HCT116 (cell line): ENCODE data around the gene PKM. TPM values are rescaled to one million over a fixed set of nuclear protein-coding genes. Genes with fewer than 3 reads are reported as not detected.

Experiments
- ATAC-seq: fragments of 200-7000 bp; cut with Tn5 transposase; 2 replicates; pipeline ENCODE4 v1.9.1; 2020; ENCODE audit warnings: mild to moderate bottlenecking, moderate library complexity
- BruUV-seq: library from RNA; stranded (reverse); fragments of 400-500 nt; replicated peaks from 2 replicates; lab custom pipeline; 2021; lab: Mats Ljungman, UMichigan
- CTCF ChIA-PET: fragments of 300-600 bp; sonication (Branson Sonifier 250); formaldehyde crosslinking; loops from one replicate; lab custom pipeline; 2021; ENCODE audit warnings: antibody characterized with exemption; lab: Charles Lee
- POLR2A ChIA-PET: fragments of 300-600, 350-600 bp; sonication (Branson Sonifier 250); formaldehyde crosslinking; loops from one replicate; lab custom pipeline; 2021; ENCODE audit warnings: antibody characterized with exemption; lab: Charles Lee
- RAD21 ChIA-PET, 2 experiments: fragments of 300-600 bp; sonication (Branson Sonifier 250); formaldehyde crosslinking; loops; one replicate each; lab custom pipeline; 2023; ENCODE audit warnings: low total read pairs in 2 of 2; ENCODE audit not compliant: uncharacterized antibody in 2 of 2, unreplicated experiment in 2 of 2, low non-redundant PET in 1 of 2; lab: Charles Lee
- DNase-seq: peaks from one replicate; pipeline ENCODE4 v3.0.0-alpha.2; 2010; ENCODE audit warnings: low read depth, low spot score
- H2AFZ ChIP-seq: fragments of 200-600 bp; shearing (Covaris generic), sonication (generic); 2 replicates; pipeline ENCODE4 v1.6.1; 2017; ENCODE audit warnings: low read depth, mixed run types, mixed read lengths, antibody characterized with exemption, low read length; ENCODE audit not compliant: poor library complexity, severe bottlenecking
- H3K27ac ChIP-seq: 2 replicates; pipeline ENCODE4 v1.5.1; 2012; ENCODE audit warnings: low read depth, low read length
- H3K27me3 ChIP-seq: fragments of 200-600 bp; sonication (generic); 2 replicates; pipeline ENCODE4 v1.6.1; 2016; ENCODE audit warnings: mixed run types, low read length, mixed read lengths; ENCODE audit not compliant: insufficient read depth
- H3K36me3 ChIP-seq, 2 experiments: fragments of 200-500 bp in 1 of 2; fragments of 200-600 bp in 1 of 2; sonication (Bioruptor generic) in 1 of 2; sonication (generic) in 1 of 2; 2 replicates each; pipeline versions ENCODE4 v1.5.1 to v1.6.1; 2014 to 2016; ENCODE audit warnings: low read length in 2 of 2, inconsistent platforms in 1 of 2, mixed read lengths in 1 of 2, mixed run types in 1 of 2; ENCODE audit not compliant: insufficient read depth in 2 of 2, control insufficient read depth in 1 of 2
- H3K4me1 ChIP-seq, 2 experiments: fragments of 200-600 bp in 1 of 2; sonication (generic) in 1 of 2; 2 replicates each; pipeline versions ENCODE4 v1.5.1 to v1.6.1; 2012 to 2017; ENCODE audit warnings: low read length in 2 of 2, inconsistent platforms in 1 of 2, mild to moderate bottlenecking in 1 of 2, mixed read lengths in 1 of 2, mixed run types in 1 of 2, moderate library complexity in 1 of 2; ENCODE audit not compliant: insufficient read depth in 2 of 2, control insufficient read depth in 1 of 2
- H3K4me2 ChIP-seq: fragments of 200-600 bp; sonication (generic); 2 replicates; pipeline ENCODE4 v1.6.1; 2017; ENCODE audit warnings: mixed run types, low read length, mixed read lengths
- H3K4me3 ChIP-seq, 2 experiments: fragments of 200-600 bp in 1 of 2; sonication (generic) in 1 of 2; replicated peaks in 1 of 2; 2 replicates each; pipeline ENCODE4 v1.5.1; 2011 to 2016; ENCODE audit warnings: low read length in 2 of 2, control low read depth in 1 of 2, low read depth in 1 of 2, mild to moderate bottlenecking in 1 of 2, mixed read lengths in 1 of 2, mixed run types in 1 of 2
- H3K79me2 ChIP-seq: fragments of 200-600 bp; sonication (generic); 2 replicates; pipeline ENCODE4 v1.6.1; 2017; ENCODE audit warnings: mild to moderate bottlenecking, mixed run types, low read length, moderate library complexity, mixed read lengths; ENCODE audit not compliant: insufficient read depth
- H3K9ac ChIP-seq: fragments of 200-600 bp; sonication (generic); 2 replicates; pipeline ENCODE4 v1.6.1; 2016; ENCODE audit warnings: low read length, mixed read lengths
- H3K9me2 ChIP-seq: fragments of 200-600 bp; sonication (generic), shearing (Covaris generic); 2 replicates; pipeline ENCODE4 v1.6.1; 2017; ENCODE audit warnings: mixed run types, mild to moderate bottlenecking, moderate library complexity; ENCODE audit not compliant: insufficient read depth
- H3K9me3 ChIP-seq, 2 experiments: fragments of 200-500 bp in 1 of 2; fragments of 200-600 bp in 1 of 2; sonication (Bioruptor generic) in 1 of 2; sonication (generic) in 1 of 2; 2 replicates each; pipeline ENCODE4 v1.6.1; 2014 to 2017; ENCODE audit warnings: low read length in 2 of 2, mixed read lengths in 2 of 2, inconsistent platforms in 1 of 2, low read depth in 1 of 2, mild to moderate bottlenecking in 1 of 2, mixed run types in 1 of 2, moderate library complexity in 1 of 2; ENCODE audit not compliant: control insufficient read depth in 1 of 2, insufficient read depth in 1 of 2
- H4K20me1 ChIP-seq: fragments of 200-600 bp; sonication (generic), shearing (Covaris generic); 2 replicates; pipeline ENCODE4 v1.6.1; 2017; ENCODE audit warnings: mixed run types, mild to moderate bottlenecking, moderate library complexity; ENCODE audit not compliant: insufficient read depth
- ATF3 ChIP-seq: IDR thresholded peaks from 2 replicates; pipeline ENCODE4 v1.6.1; 2012
- EZH2 ChIP-seq: fragments of 200-600 bp; sonication (generic); IDR thresholded peaks from 2 replicates; pipeline ENCODE4 v1.6.1; 2017; ENCODE audit warnings: antibody characterized with exemption, mixed run types
- EZH2phosphoT487 ChIP-seq: fragments of 200-600 bp; IDR thresholded peaks from 2 replicates; pipeline ENCODE4 v1.6.1; 2018; ENCODE audit warnings: antibody characterized with exemption, borderline replicate concordance
- JUND ChIP-seq: IDR thresholded peaks from 2 replicates; pipeline ENCODE4 v1.6.1; 2012
- SIN3A ChIP-seq: IDR thresholded peaks from 2 replicates; pipeline ENCODE4 v1.6.1; 2012; ENCODE audit warnings: low read depth
- SP1 ChIP-seq: IDR thresholded peaks from 2 replicates; pipeline ENCODE4 v1.6.1; 2012; ENCODE audit warnings: low read depth
- YY1 ChIP-seq: IDR thresholded peaks from 2 replicates; pipeline ENCODE4 v1.6.1; 2011; ENCODE audit warnings: low read length, low read depth, moderate library complexity, mild to moderate bottlenecking; ENCODE audit not compliant: insufficient replicate concordance; ENCODE audit errors: extremely low read depth
- ZFX ChIP-seq: fragments of 450-650 bp; IDR thresholded peaks from 2 replicates; pipeline ENCODE4 v1.6.1; 2017
- intact Hi-C: fragments of 100-400 bp; cut with micrococcal nuclease; formaldehyde crosslinking; loops from 2 replicates; pipeline ENCODE4 v1.10.0; 2022
- total RNA-seq: library from RNA; stranded (reverse); gene quantifications from one replicate; pipeline ENCODE4 v1.2.1, GENCODE V29; 2021; ENCODE audit not compliant: unreplicated experiment

Gene PKM
- total RNA-seq, 1 experiment from 2014 or later: 1,664 TPM

GRCh38 chr15:72198356-72199204 is 32.4 kb downstream of the PKM start:
- Histone ChIP-seq H3K9me2 (no peaks in the 10 kb centered on the region), H2AFZ (no peak overlapping the region), H3K9me3 (no peaks in the 10 kb centered on the region), H3K27me3 (no peaks in the 10 kb centered on the region), H3K4me1 (peaks cover 5 to 32% of the 10 kb centered on the region in 2 experiments; a peak in 3 of 4 replicates), H3K9ac (peak overlapping the region; percentile 43; the same call in 1 of the 2 replicates), H3K36me3 (peaks cover 31 to 43% of the 10 kb centered on the region in 2 experiments; a peak in 3 of 4 replicates), H3K79me2 (peaks cover 14% of the 10 kb centered on the region; the same call in 1 of the 2 replicates), H4K20me1 (peaks cover 21% of the 10 kb centered on the region; the same call in 1 of the 2 replicates), H3K4me2 (peak overlapping the region; percentile 68), H3K27ac (peak overlapping the region; percentile 37), H3K4me3 (peak overlapping the region; percentile 36 to 78)
- TF ChIP-seq ATF3: no peak
- no peak for TF ChIP-seq SIN3A
- no peak for TF ChIP-seq SP1
- TF ChIP-seq EZH2phosphoT487: no peak
- TF ChIP-seq EZH2: no peak
- TF ChIP-seq YY1: no peak
- TF ChIP-seq ZFX: no peak
- peak; percentile 9; the same call in 1 of the 2 replicates for TF ChIP-seq JUND
- BruUV-seq: no TSS peak
- DNase-seq (no peak), ATAC-seq (peak; percentile 5; the same call in 1 of the 2 replicates)
- intact Hi-C loops: loop anchor here (1.0 kb wide), 1 partner anchor 88 kb away; no protein-coding TSS in a partner anchor
- ChIA-PET CTCF (interaction anchor here (0.6 to 1.5 kb wide), 6 partner anchors 9 to 76 kb away, joined by 3 to 12 read pairs (median 4); no protein-coding TSS in a partner anchor), POLR2A (interaction anchor here (1.2 to 1.6 kb wide), 4 partner anchors 8 to 40 kb away, joined by 3 to 9 read pairs (median 5); partner anchors contain the start of gene PKM), RAD21 (interaction anchor here (0.6 to 1.4 kb wide), 3 partner anchors 29 to 454 kb away, joined by 3 to 9 read pairs (median 6); no protein-coding TSS in a partner anchor)
